ENCODE results near the gene LOX.

The LOX gene

GRCh38 chr5:122054266-122054665, 23.8 kb downstream of the LOX start:
- no peak for DNase-seq (ENCODE audit: low spot score)

- no peak for DNase-seq (ENCODE audit: low spot score)
Measured at GRCh38 chr5:122053181-122054109, 24.6 kb downstream of the LOX start.

- no peak for DNase-seq (ENCODE audit: low spot score)
Measured at GRCh38 chr5:122051569-122051968, 26.5 kb downstream of the LOX start.

- no peak for DNase-seq (ENCODE audit: low spot score)
Measured at GRCh38 chr5:122050959-122051358, 27.1 kb downstream of the LOX start.

- DNase-seq (ENCODE audit: low spot score), result no peak
Measured at GRCh38 chr5:122040636-122041302, 37.3 kb downstream of the LOX start.

GRCh38 chr5:122036326-122036725, 41.7 kb downstream of the LOX start:
- DNase-seq (ENCODE audit: low spot score), result no peak

GRCh38 chr5:122035913-122036312, 42.1 kb downstream of the LOX start:
- DNase-seq (ENCODE audit: low spot score), result no peak

- DNase-seq (ENCODE audit: low spot score), result no peak
Measured at GRCh38 chr5:122031836-122032235, 46.2 kb downstream of the LOX start.

GRCh38 chr5:122030251-122030650, 47.8 kb downstream of the LOX start:
- DNase-seq (ENCODE audit: low spot score), result no peak

- DNase-seq (ENCODE audit: low spot score), result no peak
Measured at GRCh38 chr5:122029818-122030217, 48.2 kb downstream of the LOX start.

- no peak for DNase-seq (ENCODE audit: low spot score)
Measured at GRCh38 chr5:122022966-122023365, 55.1 kb downstream of the LOX start.

GRCh38 chr5:122019919-122020590, 58.0 kb downstream of the LOX start:
- peak; percentile 48 for DNase-seq (ENCODE audit: low spot score)

GRCh38 chr5:122015471-122015870, 62.6 kb downstream of the LOX start:
- no peak for DNase-seq (ENCODE audit: low spot score)

GRCh38 chr5:122014236-122014935, 63.7 kb downstream of the LOX start:
- DNase-seq (ENCODE audit: low spot score), result no peak

Data from RKO (cell line).